ENCODE results near the gene PPFIA1. TPM values are rescaled to one million over a fixed set of nuclear protein-coding genes. Genes with fewer than 3 reads are reported as not detected.
A peak's percentile ranks its signal among the peaks of the same experiment; 100 is the strongest.

The PPFIA1 gene
- total RNA-seq, 6 experiments from 2014 or later, result 21.1 to 27.0 (median 22.7) TPM

DNA sequence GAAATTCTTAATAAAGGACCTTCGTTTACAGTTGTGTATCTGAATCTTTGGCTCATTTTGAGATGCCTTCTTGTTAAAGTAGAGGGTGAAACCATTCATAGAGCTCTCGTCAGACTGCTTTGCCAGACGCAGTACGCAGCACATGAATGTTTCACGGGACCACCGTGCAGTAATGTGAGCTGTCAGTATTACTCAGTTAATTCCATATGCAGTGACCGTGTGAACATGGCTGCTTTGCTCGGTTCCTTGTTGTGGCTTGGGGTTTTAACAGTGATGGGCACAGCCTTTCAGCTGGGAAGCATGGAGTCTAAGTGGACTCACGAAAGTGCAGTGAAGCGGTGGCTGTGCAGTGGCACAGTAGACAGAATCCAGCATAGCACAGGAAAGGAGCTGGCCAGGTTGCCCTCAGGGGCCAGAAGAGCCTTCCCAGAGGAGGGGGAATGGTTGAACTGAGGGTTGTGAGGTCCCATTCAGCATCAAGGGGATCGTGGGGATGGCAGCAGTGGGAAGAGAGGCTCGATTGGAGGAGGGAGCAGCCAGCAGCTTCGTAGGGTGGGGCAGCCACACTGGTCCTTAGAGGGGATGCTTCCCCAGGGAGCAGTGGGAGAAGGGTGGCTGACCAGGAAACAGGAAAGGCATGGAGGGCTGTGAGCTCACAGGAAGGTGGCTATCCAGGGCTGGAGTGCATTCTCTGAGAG lies 31.4 kb downstream of the PPFIA1 start:
- Histone ChIP-seq H3K36me3 (no peaks in the 10 kb centered on the region), H3K27me3 (no peaks in the 10 kb centered on the region), H3K9me3 (no peaks in the 10 kb centered on the region), H3K4me3 (no peak overlapping the region), H3K27ac (no peak overlapping the region), H3K4me1 (no peaks in the 10 kb centered on the region)
- TF ChIP-seq, protein P1, sequence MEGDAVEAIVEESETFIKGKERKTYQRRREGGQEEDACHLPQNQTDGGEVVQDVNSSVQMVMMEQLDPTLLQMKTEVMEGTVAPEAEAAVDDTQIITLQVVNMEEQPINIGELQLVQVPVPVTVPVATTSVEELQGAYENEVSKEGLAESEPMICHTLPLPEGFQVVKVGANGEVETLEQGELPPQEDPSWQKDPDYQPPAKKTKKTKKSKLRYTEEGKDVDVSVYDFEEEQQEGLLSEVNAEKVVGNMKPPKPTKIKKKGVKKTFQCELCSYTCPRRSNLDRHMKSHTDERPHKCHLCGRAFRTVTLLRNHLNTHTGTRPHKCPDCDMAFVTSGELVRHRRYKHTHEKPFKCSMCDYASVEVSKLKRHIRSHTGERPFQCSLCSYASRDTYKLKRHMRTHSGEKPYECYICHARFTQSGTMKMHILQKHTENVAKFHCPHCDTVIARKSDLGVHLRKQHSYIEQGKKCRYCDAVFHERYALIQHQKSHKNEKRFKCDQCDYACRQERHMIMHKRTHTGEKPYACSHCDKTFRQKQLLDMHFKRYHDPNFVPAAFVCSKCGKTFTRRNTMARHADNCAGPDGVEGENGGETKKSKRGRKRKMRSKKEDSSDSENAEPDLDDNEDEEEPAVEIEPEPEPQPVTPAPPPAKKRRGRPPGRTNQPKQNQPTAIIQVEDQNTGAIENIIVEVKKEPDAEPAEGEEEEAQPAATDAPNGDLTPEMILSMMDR (IDR thresholded peaks at IDR 0.05), result no peak
- TF ChIP-seq POLR2A (IDR thresholded peaks at IDR 0.05), result no peak
- intact Hi-C loops (cut with DNase I), result no loop called here
- no peak for DNase-seq
- ATAC-seq, result peak in 1 of 4 donors; percentile 24
- 90% methylated on average over 11 of the region's 13 CpGs for WGBS (ENCODE audit: insufficient coverage, low coverage, low lambda C conversion rate, missing lambda C conversion rate)

DNA sequence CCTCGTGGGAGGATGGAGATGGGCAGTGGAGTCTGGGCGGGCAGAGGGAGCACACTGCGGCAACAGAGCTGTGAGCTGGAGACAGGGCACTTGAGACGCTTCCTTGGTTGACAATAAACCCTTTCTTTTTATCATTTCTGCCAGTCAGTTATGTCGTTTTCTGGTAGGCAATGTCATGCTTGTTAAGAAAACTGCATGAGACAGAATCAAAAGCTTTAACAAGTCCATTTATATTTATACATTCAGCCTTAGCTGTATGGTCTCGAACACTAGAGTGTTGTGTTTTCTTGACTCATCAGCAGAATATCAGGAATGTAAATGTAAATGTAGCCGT lies 31.9 kb downstream of the PPFIA1 start:
- TF ChIP-seq POLR2A (IDR thresholded peaks at IDR 0.05), result no peak
- TF ChIP-seq, protein P1 (IDR thresholded peaks at IDR 0.05), result no peak
- no peak for DNase-seq
- intact Hi-C loops (cut with DNase I), result no loop called here
- Histone ChIP-seq H3K4me3 (no peak overlapping the region), H3K36me3 (no peaks in the 10 kb centered on the region), H3K4me1 (no peaks in the 10 kb centered on the region), H3K27ac (no peak overlapping the region), H3K27me3 (no peaks in the 10 kb centered on the region), H3K9me3 (no peaks in the 10 kb centered on the region)
- no peak for ATAC-seq
- WGBS (ENCODE audit: insufficient coverage, low coverage, low lambda C conversion rate, missing lambda C conversion rate), result 82% methylated on average over 5 of the region's 7 CpGs

DNA sequence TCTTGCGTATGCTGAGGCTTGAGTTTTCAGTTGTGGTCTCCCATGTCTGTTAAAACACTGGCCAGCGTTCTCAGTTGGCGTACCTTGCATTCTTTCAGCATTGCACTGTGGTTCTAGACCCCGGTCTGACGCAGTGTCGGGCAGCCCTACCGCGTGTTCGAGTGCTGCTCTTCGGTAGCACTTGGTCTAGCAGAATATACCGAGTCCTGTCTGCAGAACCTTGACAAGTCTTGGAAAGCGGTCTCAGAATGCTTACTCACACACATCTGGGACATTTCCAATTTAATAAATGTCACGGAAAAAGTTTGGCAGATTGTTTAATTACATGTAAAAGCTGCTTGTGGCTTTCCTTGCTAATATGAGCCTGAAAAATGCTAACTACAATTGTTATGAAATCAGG lies 32.6 kb downstream of the PPFIA1 start:
- H3K36me3 ChIP-seq, result no peaks in the 10 kb centered on the region
- H3K27ac ChIP-seq, result no peak overlapping the region
- TF ChIP-seq POLR2A (IDR thresholded peaks at IDR 0.05), result no peak
- TF ChIP-seq, protein P1 (IDR thresholded peaks at IDR 0.05), result no peak
- ATAC-seq (no peak), DNase-seq (no peak)
- WGBS (ENCODE audit: insufficient coverage, low coverage, low lambda C conversion rate, missing lambda C conversion rate), result 76% methylated on average over 10 of the region's 13 CpGs
- H3K4me1 ChIP-seq, result no peaks in the 10 kb centered on the region
- H3K4me3 ChIP-seq, result no peak overlapping the region
- H3K27me3 ChIP-seq, result no peaks in the 10 kb centered on the region
- intact Hi-C loops (cut with DNase I), result no loop called here
- H3K9me3 ChIP-seq, result no peaks in the 10 kb centered on the region

DNA sequence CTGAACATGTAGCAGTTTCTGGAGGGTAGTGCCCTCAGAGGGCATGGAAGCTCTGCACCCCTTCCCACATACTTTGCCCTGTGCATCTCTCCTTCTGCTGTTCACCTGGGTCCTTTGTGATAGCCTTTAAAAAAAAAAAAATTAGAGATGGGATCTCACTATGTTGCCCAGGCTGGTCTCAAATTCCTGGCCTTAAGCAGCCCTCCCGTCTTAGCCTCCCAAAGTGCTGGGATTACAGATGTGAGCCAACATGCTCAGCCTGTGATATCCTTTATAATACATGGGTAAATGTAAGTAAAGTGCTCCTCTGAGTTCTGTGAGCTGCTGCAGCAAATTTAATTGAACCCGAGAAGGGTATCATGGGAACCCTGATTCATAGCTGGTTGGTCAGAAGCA lies 33.7 kb downstream of the PPFIA1 start:
- intact Hi-C loops (cut with DNase I), result no loop called here
- no peaks in the 10 kb centered on the region for H3K4me1 ChIP-seq
- H3K36me3 ChIP-seq, result no peaks in the 10 kb centered on the region
- TF ChIP-seq, protein P1 (IDR thresholded peaks at IDR 0.05), result no peak
- no peak for TF ChIP-seq POLR2A (IDR thresholded peaks at IDR 0.05)
- no peak overlapping the region for H3K27ac ChIP-seq
- no peaks in the 10 kb centered on the region for H3K27me3 ChIP-seq
- no peak for ATAC-seq
- WGBS (ENCODE audit: insufficient coverage, low coverage, low lambda C conversion rate, missing lambda C conversion rate), result no CpG with 5 or more reads among the region's 2 CpGs
- no peak for DNase-seq
- H3K4me3 ChIP-seq, result no peak overlapping the region
- no peaks in the 10 kb centered on the region for H3K9me3 ChIP-seq

DNA sequence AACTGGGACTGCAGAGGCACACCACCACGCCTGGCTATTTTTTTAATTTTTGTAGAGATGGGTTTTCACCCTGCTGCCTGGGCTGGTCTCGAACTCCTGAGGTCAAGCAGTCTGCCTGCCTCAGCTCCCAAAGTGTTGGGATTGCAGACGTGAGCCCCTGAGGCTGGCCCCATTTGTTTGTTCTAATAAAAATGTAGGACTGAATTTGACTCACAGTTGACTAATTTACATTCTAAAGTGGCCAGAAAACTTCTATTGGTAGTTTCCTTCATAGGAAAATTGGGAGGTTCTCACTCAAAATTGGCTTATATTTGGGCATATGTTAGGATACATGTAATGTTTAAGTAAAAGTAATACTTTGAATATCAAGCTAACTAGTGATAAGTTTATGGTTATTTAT lies 35.0 kb downstream of the PPFIA1 start:
- ATAC-seq (no peak), DNase-seq (no peak)
- H3K9me3 ChIP-seq, result no peaks in the 10 kb centered on the region
- intact Hi-C loops (cut with DNase I), result no loop called here
- H3K27ac ChIP-seq, result no peak overlapping the region
- H3K4me3 ChIP-seq, result no peak overlapping the region
- H3K27me3 ChIP-seq, result no peaks in the 10 kb centered on the region
- no peaks in the 10 kb centered on the region for H3K36me3 ChIP-seq
- WGBS (ENCODE audit: insufficient coverage, low coverage, low lambda C conversion rate, missing lambda C conversion rate), result 93% methylated on average over 3 of the region's 3 CpGs
- no peaks in the 10 kb centered on the region for H3K4me1 ChIP-seq
- TF ChIP-seq POLR2A (IDR thresholded peaks at IDR 0.05), result no peak
- TF ChIP-seq, protein P1 (IDR thresholded peaks at IDR 0.05), result no peak

Measured in right lobe of liver (tissue), 6 donors.